GM19452 (cell line): ENCODE measurements around the gene CDH4.

Experiments used
- ATAC-seq: cut with Tn5 transposase; IDR thresholded peaks from one replicate; pipeline ENCODE4 v1.9.1; 2021; ENCODE audit not compliant: unreplicated experiment

The CDH4 gene

DNA sequence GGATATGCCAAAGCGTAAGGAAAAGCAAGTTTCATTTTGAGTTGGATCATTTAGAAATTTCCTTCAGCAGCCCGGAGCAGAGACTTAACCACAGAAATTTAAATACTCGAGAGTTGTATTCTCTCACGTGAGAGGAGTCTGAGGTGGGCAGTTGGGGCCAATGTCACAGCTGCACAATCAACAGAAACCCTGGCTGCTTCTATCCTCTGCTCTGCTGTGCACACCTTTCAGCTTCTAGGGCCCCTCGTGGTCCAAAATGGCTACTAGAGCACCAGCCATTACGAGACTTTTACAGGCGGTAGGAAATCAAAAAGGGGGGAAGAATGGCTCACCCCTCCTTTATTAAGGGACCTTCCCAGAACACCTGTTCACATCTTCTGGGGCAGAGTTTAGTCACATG, 659.8 kb downstream of the CDH4 start:
- ATAC-seq = no peak

DNA sequence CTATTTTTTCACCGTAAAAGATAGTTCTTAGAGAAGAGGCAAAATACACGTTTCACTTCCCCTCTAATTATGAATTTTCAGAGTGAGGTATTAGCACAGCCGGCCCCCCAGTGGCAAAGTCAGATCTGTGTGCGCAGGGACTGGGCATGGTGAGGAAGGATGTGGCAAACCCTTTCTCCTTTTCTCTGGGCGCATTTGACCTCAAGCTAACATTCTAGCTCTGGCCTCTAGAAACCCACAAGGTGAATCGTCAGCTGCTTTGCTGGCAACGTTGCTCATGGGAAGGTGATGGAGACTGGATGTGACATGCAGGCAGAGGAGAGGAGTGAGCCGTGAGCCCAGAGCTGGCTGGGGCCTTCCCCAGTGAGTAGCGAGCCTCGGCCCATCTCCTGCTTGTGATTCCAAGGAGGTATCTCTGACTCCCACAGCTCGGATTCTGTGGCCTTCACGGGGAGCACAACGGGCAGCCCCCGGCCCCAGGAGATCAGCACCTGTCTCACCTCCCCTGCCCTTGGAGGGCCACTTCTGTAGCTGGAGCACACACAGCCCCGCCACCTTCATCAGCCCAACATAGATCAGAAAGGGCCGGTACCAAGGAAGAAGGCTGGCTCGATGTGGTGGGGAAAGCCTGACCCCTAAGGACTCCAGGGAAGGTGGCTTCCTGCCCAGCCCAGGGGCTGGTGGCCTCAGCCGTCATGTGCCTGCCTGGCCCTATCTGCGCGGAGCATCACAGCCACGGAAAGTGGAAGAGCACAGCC, 660.8 kb downstream of the CDH4 start:
- peak; percentile 80 for ATAC-seq

DNA sequence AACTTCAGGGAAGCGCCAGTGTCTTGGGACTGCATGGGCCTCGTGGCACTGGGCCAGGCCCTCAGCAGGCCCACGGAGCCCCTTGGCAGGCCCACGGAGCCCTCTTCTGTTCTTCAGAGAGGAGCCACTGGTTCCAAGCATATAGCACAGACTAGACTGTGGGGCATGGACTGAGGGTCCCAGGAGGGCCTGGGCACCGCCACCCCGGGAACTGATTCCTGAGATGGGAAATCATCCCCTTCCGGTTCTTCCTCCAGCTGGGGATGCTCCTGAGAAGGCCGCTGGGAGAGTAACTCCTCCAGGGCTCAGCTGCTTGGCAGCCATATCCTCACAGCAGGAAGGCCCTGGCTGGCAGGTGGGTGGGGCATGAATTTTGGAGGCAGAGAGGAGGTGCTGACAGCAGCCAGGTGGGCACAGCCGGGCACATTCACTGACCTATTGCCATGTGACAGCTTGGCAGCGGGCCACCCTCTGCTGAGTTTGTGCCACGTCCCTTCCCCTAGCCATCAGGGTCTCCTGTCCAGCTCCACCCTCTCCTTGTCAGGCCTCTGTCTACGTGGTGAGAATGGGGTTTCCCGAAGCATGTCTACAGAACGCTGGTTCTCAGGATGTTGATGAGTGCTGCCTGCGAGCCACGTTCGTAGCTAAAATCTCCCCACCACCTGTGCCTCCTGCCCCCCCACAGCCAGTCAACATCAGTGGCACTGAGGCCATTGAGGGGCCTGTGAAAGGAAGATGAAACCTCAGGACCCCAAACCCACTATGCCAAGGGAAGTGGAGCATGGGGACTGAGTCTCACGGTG, 661.6 kb downstream of the CDH4 start:
- no peak for ATAC-seq

DNA sequence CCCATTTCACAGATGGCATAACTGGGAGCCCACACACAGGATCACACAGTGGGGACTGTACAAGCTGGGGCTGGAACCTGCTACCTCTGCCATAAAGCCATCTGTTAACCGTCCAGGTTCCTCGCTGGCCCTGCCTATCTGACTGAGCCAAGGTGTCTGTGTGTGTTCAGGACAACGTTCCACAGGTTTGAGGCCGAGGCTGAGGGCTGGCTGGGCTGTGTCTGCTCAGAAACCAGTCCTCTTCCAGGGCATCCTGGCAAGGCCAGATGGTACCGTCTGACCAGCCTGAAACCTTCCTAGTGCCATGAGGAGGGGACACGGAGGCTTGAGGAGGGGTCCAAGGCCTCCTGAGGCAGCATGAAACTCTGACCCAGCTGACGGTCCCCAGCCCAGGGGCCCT, 663.0 kb downstream of the CDH4 start:
- no peak for ATAC-seq

DNA sequence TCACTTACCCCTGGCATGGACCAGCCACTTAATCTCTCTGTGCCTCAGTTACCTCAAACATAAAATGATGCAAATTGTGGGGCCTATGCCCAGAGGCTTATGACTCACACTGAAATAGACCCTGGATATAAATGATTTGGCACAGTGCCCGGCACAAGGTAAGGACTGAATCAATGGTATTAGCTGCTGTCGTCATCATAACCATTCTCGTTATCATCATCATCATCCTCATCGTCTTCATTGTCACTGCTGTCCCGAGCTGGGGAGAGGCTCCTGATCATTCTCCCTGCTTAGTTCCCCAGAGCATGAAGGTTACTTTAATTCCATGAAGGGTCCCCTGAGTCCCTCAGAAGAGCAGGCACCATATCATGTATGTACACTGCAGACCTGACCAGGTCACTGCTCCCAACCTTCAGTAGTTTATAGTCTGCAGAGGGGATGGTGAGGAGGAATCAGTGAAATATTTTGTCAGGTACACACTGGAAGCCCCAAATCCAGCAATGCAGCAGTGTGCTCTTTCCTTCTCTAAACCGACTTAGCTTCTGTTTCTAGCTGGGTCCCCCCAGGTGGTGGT, 664.3 kb downstream of the CDH4 start:
- ATAC-seq = no peak

DNA sequence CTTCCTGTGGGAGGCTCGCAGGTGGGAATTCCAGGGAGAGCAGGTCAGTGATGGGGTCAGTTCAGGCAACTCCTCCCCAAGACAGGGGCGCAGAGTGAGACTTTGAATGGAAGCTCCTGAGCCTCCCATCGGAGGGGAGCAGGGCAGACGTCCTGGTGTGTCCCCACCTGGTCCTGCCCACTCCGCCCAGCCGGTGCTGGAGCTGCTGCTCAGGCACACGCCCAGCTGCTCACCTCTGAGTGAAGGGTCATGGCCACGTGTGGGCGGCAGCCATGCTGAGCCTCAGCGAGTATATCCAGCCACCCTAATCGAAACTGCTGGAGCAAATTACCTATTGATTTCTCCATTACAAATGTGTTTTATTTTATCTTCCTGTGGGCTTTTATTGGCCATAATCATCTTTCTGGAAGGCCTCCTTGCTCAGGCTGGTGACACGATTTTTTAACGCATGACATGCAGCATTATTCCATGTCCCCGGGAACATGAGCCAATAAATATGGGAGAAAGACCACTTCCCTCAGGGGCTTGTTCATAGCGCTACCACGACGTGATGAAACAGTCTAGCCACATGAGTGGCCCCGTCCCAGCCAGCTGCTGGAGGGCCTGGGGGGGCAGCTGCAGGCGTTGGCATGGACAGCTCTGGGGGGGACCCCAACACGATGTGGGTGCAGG, 665.5 kb downstream of the CDH4 start:
- no peak for ATAC-seq

DNA sequence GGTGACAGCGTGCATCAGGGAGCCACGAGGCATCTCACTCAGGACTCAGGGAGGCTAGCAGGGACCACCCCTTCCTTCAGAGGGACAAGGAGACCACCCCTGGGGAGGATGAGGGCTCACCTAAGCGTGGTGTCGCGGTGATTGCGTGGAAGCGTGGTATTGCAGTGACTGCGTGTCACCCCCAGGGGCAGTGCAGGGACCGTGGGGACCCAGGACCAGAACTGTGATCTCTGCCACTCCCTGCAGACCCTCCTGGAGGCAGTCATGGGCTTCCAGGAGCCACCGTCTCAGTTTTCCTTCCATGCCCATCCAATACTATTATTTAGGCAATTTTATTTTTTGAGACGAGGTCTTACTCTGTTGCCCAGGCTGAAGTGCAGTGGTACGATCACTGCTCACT, 666.5 kb downstream of the CDH4 start:
- ATAC-seq = no peak

DNA sequence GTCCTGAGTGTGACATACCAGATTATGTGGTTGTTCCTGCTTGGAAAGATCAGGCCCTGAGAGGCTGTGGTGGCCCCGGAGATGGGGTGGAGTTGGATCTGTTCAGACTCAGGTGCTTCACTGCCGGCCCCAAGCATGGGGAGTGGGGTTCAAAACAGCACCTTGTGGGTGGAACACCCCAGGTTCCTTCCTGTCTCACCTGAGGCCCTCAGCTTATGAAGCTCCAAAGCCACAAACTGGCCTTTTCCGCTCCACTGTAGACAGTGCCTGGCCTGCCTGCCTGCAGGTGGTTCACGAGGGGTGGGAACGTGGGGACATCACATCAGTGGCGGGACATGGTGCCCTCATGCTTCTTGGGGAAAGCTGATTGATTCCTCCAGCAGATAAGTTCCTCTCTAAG, 667.2 kb downstream of the CDH4 start:
- ATAC-seq = no peak

DNA sequence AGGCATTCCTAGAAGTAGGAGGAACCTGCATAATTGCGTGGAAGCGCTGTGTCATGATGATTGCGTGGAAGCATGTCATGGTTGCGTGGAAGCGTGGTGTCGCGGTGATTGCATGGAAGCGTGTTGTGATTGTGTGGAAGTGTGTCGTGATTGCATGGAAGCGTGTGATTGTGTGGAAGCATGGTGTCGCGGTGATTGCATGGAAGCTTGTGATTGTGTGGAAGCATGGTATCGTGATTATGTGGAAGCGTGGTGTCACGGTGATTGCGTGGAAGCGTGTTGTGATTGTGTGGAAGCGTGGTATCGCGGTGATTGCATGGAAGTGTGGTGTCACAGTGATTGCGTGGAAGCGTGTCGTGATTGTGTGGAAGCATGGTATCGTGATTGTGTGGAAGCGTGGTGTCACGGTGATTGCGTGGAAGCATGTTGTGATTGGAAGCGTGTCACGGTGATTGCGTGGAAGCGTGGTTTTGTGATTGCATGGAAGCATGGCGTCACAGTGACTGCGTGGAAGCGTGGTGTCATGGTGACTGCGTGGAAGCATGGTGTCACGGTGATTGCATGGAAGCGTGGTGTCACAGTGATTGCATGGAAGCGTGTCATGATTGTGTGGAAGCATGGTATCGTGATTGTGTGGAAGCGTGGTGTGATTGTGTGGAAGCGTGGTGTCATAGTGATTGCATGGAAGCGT, 667.8 kb downstream of the CDH4 start:
- ATAC-seq = no peak

DNA sequence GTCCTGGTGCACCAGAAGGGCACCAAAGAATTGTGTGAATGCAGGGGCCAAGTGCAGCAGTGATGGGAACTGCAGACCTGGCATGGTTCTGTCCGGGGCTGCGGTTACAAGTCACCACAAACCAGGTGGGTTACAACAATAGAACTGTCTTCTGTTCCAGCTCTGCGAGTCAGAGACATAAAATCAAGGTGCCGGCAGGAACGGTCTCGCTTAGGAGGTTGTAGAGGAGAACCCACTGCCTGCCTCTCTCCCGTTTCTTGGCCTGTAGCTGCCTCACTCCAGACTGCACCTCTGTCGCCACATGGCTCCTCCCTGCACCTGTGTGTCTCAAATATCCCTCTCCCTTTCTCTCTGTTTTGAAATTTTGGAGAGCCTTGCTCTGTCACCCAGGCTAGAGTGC, 670.4 kb downstream of the CDH4 start:
- ATAC-seq = no peak

DNA sequence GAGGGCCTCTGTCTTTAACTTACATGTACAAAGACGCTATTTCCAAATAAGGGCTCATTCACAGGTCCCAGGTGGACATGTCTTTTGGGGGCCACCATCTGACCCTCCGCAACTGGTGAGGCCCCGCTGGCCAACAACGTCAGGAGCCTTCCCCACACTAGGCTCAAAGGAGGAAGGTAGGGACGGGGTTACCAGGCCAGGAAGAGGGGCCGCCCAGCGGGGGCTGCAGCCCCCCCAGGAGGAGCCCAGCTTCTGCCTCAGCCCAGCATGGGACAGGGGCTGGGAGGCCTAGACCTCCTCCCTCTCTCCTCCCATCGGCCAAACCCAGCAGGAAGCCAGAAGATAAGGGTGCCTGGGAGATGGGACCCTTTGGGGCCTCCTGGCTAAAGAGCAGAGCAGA, 670.9 kb downstream of the CDH4 start:
- no peak for ATAC-seq

DNA sequence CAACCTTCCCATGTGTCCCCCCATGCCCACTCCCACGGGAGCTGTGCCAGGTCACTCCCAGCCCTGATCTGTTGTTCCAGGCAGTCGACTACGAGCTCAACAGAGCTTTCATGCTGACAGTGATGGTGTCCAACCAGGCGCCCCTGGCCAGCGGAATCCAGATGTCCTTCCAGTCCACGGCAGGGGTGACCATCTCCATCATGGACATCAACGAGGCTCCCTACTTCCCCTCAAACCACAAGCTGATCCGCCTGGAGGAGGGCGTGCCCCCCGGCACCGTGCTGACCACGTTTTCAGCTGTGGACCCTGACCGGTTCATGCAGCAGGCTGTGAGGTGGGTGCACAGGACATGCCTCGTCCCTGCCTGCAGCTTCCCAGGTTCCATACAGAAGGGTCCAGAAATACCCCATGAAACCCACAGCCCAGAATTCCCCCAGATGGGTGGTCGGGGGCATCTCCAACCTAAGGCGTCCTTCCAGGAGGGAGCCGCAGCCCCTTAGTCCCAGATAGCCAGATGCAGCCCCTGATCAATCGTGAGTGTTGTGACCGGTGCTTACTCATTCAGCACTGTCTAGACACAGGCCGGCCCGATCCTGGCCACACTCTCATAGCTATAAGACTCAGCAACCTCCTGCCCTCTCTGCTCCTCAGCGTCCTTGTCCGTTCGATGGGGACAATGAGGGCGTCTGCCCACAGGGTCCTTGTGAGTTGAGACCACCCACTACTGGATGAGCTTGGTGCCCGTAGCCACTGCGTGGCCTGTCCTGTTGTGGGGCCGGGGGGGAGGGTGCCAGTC, 671.5 kb downstream of the CDH4 start:
- no peak for ATAC-seq

DNA sequence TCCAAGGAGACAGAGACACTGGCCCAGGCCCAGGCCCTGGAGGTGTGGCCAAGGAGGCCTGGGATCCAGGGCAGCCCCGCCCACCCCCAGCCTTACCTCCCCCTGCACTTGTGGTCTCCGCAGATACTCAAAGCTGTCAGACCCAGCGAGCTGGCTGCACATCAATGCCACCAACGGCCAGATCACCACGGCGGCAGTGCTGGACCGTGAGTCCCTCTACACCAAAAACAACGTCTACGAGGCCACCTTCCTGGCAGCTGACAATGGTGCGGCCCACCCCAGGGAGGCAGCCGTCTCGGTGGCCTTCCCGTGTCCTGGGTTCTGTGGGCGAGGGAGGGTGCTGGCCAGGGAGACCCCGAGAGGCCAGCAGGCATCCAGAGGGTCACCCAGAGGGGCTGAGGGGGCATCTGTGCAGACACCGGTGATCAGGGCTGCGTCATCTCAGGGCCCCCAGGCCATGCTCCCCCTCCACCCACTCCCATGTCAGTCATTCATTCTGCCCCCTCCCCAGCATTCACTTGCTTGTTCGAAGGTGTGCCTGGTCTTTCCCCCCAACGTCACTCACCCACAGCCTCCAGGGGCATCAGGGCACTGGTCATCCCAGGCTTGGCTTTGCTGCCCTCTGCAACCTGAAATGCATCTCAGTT, 672.3 kb downstream of the CDH4 start:
- ATAC-seq = no peak

DNA sequence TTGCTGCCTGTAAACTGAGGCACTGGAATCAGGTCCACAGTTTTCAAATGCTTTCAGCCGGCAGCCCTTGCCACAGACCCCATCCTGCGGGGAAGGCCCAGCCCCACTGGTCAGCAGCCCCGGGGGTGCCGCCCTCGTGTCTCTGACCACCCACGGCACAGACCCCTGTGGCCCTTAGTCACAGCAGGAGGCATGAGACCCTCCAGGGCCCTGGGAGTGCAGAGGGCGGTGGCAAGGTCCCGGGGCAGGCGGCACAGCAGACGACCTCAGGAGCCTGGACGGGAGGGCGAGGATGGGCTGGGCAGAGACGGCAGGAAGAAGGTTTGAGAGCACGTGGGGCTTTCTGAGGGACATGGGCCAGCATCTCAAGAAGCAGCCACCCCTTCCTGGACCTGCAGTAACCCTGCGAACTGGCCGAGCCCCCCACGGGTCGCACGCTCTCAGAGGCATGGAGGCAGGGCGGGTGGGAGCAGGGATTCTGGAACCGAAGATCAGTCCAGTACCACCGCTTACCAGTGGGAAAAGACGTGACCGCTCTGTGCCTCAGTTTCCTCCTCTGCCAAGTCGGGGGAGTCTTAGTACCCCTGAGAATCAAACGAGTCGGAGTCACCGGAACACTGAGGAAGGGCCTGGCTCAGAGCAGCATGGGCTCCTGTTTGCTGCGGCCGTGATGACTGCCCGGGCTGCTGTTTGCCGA, 672.9 kb downstream of the CDH4 start:
- ATAC-seq = no peak

DNA sequence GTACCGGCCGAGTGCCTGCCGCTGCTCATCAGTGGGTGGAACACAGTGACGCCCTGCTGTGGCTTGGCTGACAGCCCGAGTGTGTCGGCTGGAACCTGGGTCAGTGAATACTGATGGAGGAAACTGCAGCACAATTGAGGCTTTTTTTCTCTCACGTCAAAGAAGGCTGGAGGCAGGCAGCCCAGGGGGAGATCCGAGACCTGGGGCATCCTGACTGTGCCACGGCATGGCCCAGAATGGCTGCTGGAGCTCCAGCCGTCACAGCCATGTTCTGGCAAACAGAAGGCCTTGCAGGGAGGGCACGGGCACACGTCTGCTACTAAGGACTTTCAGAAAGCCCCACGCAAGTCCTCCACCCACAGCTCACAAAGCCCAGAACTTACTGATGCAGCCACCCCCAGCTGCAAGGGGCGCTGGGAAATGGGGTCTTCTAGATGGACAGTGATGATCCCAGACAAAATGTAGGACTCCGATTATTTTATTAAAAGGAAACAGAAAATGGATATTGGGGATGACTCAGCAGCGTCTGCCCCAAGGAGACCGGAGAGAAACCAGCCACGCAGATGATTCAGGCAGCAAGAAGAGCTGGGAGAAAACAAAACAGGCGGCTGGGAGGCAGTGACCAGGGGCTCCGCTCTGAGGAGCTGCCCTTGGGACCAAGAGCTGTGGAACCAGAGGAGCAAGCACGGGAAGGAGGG, 673.6 kb downstream of the CDH4 start:
- no peak for ATAC-seq

DNA sequence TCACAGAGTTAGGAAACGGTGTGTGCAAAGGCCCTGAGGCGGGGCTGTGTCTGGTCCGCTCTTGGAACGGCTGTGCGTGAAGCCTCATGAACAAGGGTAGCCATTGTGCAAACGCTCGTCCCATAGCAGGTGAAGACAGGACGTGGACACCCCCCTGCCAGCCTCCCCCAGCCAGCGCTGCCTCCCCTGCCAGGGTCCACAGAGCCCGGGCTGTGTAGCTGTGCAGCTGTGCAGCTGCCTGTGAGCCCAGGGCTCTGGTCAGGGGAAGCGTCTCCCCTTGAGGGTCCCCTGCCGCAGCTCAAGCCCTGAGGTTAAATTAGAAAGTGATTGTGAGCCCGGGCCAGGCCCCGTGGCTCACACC, 674.2 kb downstream of the CDH4 start:
- ATAC-seq = no peak

DNA sequence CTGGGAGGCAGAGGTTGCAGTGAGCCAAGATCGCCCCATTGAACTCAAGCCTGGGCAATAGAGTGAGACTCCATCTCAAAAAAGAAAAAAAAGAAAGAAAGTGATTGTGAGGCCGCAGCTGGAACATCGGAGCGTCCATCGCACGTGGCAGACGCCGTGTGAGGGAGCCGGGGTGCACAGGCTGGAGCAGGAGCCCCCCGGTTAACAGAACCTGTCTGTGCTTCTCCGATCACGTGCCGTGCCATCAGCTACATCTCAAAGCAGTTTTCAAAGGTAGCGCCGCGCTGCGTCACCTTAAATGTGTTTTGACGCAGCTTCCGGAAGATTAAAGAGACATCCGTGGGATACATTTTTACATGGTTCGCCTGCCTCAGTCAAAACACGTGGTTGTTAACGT, 674.7 kb downstream of the CDH4 start:
- no peak for ATAC-seq

DNA sequence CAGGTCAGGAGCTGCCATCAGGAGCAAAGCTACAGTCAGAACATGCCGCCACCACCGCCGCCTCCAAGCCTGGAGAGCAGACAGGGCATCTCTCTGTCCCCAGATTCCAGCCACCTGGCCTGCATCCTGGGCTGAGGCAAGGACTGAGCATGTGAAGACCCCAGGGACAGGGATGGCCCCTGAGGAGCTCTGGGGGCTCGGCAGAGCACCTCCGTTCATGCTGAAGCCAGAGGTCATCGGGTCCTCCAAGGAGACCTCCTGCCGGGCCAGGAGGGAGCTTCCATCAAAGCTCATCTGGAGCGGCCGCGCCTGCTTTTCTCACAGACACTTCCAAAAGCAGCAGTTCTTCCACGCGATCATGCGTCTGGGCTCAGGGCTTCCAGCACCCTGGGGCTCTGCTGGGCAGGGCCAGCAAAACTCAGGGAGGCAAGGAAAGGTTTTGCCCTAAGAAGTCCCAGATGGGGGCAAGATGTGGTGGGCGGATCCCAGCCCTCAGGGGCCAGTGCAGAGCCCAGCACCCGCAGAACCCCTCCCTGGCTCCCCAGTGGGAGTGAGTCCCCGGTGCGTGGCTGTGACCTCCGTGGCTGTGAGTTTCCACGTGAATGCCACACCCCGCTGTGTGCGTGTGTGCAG, 675.2 kb downstream of the CDH4 start:
- ATAC-seq = no peak
